ENCODE data around the gene MIPOL1. TPM values are rescaled to one million over a fixed set of nuclear protein-coding genes. Genes with fewer than 3 reads are reported as not detected.

MIPOL1 gene
- total and polyA plus RNA-seq, 2 of the 13 experiments (the other 11 are each of a cell fraction or from before 2014, with no cell fraction given) = 8.6 to 34.2 TPM

- TF ChIP-seq, protein P1, sequence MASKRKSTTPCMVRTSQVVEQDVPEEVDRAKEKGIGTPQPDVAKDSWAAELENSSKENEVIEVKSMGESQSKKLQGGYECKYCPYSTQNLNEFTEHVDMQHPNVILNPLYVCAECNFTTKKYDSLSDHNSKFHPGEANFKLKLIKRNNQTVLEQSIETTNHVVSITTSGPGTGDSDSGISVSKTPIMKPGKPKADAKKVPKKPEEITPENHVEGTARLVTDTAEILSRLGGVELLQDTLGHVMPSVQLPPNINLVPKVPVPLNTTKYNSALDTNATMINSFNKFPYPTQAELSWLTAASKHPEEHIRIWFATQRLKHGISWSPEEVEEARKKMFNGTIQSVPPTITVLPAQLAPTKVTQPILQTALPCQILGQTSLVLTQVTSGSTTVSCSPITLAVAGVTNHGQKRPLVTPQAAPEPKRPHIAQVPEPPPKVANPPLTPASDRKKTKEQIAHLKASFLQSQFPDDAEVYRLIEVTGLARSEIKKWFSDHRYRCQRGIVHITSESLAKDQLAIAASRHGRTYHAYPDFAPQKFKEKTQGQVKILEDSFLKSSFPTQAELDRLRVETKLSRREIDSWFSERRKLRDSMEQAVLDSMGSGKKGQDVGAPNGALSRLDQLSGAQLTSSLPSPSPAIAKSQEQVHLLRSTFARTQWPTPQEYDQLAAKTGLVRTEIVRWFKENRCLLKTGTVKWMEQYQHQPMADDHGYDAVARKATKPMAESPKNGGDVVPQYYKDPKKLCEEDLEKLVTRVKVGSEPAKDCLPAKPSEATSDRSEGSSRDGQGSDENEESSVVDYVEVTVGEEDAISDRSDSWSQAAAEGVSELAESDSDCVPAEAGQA (IDR thresholded peaks at IDR 0.05; ENCODE audit: low read depth) = peak; percentile 63; the same call in 1 of the 2 replicates
- TF ChIP-seq, protein P1 (CRISPR knock-in tag; IDR thresholded peaks at IDR 0.05; ENCODE audit: borderline replicate concordance) = no peak; the same call in 1 of the 2 replicates
- TF ChIP-seq ZC3H13 (CRISPR knock-in tag; IDR thresholded peaks at IDR 0.05) (no peak), SALL2 (CRISPR knock-in tag; IDR thresholded peaks at IDR 0.05) (no peak; the same call in 1 of the 2 replicates), ZMYM4 (CRISPR knock-in tag; IDR thresholded peaks at IDR 0.05) (no peak; the same call in none of the 2 replicates), ZNF274 (CRISPR knock-in tag; IDR thresholded peaks at IDR 0.05) (0 out of 2 replicates have a peak, but pooled peaks have one; percentile 50), DPF2 (CRISPR knock-in tag; IDR thresholded peaks at IDR 0.05; ENCODE audit: borderline replicate concordance, low read depth) (no peak), ZNF446 (CRISPR knock-in tag; IDR thresholded peaks at IDR 0.05) (0 out of 2 replicates have a peak, but pooled peaks have one; percentile 70), ZNF354B (CRISPR knock-in tag; IDR thresholded peaks at IDR 0.05) (0 out of 2 replicates have a peak, but pooled peaks have one; percentile 72), CCAR2 (optimal IDR thresholded peaks at IDR 0.05; ENCODE audit: low read depth, low read length) (no peak), ZNF543 (CRISPR knock-in tag; IDR thresholded peaks at IDR 0.05) (no peak), LCORL (IDR thresholded peaks at IDR 0.05) (no peak), LCORL (CRISPR knock-in tag; IDR thresholded peaks at IDR 0.05) (0 out of 2 replicates have a peak, but pooled peaks have one; percentile 68), ZNF619 (CRISPR knock-in tag; IDR thresholded peaks at IDR 0.05) (0 out of 2 replicates have a peak, but pooled peaks have one; percentile 10), JUNB (CRISPR knock-in tag; IDR thresholded peaks at IDR 0.05; ENCODE audit: borderline replicate concordance) (no peak), ZNF382 (CRISPR knock-in tag; IDR thresholded peaks at IDR 0.05; ENCODE audit: borderline replicate concordance) (no peak)
- TF ChIP-seq, protein P2, sequence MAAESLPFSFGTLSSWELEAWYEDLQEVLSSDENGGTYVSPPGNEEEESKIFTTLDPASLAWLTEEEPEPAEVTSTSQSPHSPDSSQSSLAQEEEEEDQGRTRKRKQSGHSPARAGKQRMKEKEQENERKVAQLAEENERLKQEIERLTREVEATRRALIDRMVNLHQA (CRISPR knock-in tag; IDR thresholded peaks at IDR 0.05) = no peak
- TF ChIP-seq, protein P3, sequence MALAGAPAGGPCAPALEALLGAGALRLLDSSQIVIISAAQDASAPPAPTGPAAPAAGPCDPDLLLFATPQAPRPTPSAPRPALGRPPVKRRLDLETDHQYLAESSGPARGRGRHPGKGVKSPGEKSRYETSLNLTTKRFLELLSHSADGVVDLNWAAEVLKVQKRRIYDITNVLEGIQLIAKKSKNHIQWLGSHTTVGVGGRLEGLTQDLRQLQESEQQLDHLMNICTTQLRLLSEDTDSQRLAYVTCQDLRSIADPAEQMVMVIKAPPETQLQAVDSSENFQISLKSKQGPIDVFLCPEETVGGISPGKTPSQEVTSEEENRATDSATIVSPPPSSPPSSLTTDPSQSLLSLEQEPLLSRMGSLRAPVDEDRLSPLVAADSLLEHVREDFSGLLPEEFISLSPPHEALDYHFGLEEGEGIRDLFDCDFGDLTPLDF (CRISPR knock-in tag; IDR thresholded peaks at IDR 0.05) = peak; percentile 78; the same call in 1 of the 2 replicates
- TF ChIP-seq, protein P4, sequence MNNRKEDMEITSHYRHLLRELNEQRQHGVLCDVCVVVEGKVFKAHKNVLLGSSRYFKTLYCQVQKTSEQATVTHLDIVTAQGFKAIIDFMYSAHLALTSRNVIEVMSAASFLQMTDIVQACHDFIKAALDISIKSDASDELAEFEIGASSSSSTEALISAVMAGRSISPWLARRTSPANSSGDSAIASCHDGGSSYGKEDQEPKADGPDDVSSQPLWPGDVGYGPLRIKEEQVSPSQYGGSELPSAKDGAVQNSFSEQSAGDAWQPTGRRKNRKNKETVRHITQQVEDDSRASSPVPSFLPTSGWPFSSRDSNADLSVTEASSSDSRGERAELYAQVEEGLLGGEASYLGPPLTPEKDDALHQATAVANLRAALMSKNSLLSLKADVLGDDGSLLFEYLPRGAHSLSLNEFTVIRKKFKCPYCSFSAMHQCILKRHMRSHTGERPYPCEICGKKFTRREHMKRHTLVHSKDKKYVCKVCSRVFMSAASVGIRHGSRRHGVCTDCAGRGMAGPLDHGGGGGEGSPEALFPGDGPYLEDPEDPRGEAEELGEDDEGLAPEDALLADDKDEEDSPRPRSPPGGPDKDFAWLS (CRISPR knock-in tag; IDR thresholded peaks at IDR 0.05; ENCODE audit: borderline replicate concordance) = no peak
Observed at GRCh38 chr14:37594238-37594970, 396.7 kb downstream of the MIPOL1 start (continued).
